ENCODE data around the gene DNM3.

- TF ChIP-seq REST (tag by site-specific recombination; IDR thresholded peaks at IDR 0.05) (no peak), ATF2 (tag by site-specific recombination; IDR thresholded peaks at IDR 0.05; ENCODE audit: low read depth) (no peak), PATZ1 (tag by site-specific recombination; IDR thresholded peaks at IDR 0.05) (no peak), SETDB1 (IDR thresholded peaks at IDR 0.05; ENCODE audit: insufficient read length, low read length) (no peak), YY2 (tag by site-specific recombination; IDR thresholded peaks at IDR 0.05) (no peak), TCF7L2 (IDR thresholded peaks at IDR 0.05; ENCODE audit: borderline replicate concordance, low read depth, low read length) (no peak), ZNF639 (tag by site-specific recombination; IDR thresholded peaks at IDR 0.05) (no peak), FEZF1 (tag by site-specific recombination; IDR thresholded peaks at IDR 0.05) (no peak), INSM2 (tag by site-specific recombination; IDR thresholded peaks at IDR 0.05) (no peak), ZBTB8A (tag by site-specific recombination; IDR thresholded peaks at IDR 0.05) (no peak), PRDM4 (tag by site-specific recombination; IDR thresholded peaks at IDR 0.05) (no peak), ZNF37A (tag by site-specific recombination; IDR thresholded peaks at IDR 0.05) (no peak)
- TF ChIP-seq, protein P1, sequence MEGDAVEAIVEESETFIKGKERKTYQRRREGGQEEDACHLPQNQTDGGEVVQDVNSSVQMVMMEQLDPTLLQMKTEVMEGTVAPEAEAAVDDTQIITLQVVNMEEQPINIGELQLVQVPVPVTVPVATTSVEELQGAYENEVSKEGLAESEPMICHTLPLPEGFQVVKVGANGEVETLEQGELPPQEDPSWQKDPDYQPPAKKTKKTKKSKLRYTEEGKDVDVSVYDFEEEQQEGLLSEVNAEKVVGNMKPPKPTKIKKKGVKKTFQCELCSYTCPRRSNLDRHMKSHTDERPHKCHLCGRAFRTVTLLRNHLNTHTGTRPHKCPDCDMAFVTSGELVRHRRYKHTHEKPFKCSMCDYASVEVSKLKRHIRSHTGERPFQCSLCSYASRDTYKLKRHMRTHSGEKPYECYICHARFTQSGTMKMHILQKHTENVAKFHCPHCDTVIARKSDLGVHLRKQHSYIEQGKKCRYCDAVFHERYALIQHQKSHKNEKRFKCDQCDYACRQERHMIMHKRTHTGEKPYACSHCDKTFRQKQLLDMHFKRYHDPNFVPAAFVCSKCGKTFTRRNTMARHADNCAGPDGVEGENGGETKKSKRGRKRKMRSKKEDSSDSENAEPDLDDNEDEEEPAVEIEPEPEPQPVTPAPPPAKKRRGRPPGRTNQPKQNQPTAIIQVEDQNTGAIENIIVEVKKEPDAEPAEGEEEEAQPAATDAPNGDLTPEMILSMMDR (tag by site-specific recombination; IDR thresholded peaks at IDR 0.05), result no peak
Observed at GRCh38 chr1:172211221-172211620, 369.9 kb downstream of the DNM3 start.
